Stromal cell of bone marrow (primary cell): ENCODE data around the gene BMPR2.
"Not testable (repeated sequence)": the region's sequence is repeated elsewhere in the genome, so short reads cannot be mapped to it uniquely, and the experiment has no call there.

Experiments
- DNase-seq: peaks from one replicate; pipeline ENCODE4 v3.0.0-alpha.2; 2012; ENCODE audit warnings: low read depth

The BMPR2 gene

GRCh38 chr2:202452744-202453143 lies 76.6 kb downstream of the BMPR2 start:
- DNase-seq: no peak

DNA sequence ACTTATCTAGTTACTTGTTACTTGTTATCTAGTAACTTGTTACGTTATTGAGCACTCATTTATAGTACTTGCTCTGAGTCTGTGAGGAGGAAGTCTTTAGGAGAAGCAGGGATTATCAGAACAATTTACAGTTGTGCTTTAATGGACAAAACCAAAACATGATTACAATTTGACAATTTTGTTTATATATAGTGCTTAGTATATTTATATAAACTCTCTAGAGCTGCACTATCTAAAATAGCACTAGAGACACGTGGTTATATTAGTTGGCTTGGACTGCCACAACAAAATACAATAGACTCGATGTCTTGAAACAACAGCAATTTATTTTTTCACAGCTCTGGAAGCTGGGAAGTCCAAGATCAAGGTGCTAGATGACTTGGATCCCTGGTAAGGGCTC lies 78.4 kb downstream of the BMPR2 start:
- DNase-seq: no peak

GRCh38 chr2:202455114-202455513 lies 79.0 kb downstream of the BMPR2 start:
- no peak for DNase-seq

DNA sequence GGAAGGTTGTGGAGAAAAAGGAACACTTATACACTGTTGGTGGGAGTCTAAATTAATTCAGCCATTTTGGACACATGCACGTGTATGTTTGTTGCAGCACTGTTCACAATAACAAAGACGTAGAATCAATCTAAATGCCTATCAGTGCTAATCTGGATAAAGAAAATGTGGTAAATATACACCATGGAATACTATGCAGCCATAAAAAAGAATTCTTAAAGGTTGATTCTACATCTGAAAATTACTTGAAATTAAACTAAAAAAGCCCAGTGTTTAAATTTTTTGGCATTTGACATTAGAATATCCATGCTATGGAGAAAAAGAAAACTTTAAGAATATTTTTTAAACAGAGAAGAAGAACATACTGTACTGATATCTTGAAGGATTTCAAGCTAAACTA lies 84.0 kb downstream of the BMPR2 start:
- no peak for DNase-seq

GRCh38 chr2:202479090-202479489 lies 103.0 kb downstream of the BMPR2 start:
- DNase-seq: no peak

DNA sequence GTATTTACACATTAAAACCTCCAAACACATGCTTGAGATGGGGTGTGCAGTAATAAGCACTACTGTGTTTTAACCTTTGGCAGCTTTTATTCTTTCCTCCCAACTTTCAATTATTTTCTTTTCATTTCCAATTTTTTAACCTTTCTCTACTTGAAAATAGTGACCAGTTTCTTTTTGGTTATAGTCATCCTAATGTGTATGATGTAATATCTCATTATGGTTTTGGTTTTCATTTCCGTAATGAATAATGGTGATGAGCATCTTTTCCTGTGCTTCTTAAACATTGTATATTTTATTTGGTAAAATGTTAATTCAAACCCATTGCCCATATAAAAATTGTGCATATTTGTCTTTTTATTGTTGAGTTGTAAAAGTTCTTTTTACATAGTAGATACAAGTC lies 103.5 kb downstream of the BMPR2 start:
- no peak for DNase-seq

GRCh38 chr2:202486351-202486750 lies 110.2 kb downstream of the BMPR2 start:
- DNase-seq: no peak

DNA sequence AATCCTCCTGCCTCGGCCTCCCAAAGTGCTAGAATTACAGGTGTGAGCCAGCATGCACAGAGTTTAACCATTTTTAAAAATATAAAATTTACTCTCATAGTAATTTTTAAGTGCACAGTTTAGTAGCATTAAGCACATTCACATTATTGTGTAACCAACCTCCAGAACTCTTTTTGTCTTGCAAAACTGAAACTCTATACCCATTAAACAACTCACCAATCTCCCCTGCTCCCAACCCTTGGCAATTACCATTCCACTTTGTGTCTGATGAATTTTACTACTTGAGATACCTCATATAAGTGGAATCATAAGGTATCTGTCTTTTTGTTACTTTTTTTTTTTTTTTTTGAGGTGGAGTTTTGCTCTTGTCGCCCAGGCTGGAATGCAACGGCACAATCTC lies 112.5 kb downstream of the BMPR2 start:
- no peak for DNase-seq

DNA sequence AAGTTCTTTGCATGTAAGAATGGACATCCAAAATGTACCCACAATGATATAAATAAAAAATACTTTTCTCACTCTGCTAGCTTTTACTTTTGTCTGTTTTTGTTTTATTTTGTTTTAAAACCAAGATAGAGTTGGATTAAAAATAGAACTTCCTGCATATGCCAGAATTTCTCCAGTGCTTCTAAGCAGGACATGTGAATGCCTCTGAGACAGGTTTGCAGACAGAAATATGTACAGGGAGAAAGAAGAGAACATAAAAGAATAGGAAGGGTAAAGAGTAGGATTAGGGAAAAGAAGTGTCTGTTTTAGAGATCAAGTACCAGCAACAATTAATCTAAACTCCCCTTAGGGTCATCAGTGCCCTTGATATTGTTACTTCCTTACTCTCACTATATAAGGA lies 114.4 kb downstream of the BMPR2 start:
- no peak for DNase-seq

DNA sequence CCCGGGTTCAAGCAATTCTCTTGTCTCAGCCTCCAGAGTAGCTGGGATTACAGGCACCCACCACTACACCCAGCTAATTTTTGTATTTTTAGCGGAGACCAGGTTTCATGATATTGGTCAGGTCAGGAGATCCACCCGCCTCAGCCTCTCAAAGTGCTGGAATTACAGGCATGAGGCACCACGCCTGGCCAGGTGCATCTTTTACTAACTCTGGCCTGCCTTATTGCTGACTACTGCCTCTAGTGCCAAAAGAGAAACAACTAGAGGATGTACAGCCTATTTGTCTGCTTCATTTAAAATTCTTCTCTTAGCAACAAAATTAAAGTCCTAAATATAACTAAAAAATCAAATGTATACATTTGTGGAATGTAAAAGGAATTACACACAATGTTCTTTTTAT lies 115.4 kb downstream of the BMPR2 start:
- DNase-seq: no peak

DNA sequence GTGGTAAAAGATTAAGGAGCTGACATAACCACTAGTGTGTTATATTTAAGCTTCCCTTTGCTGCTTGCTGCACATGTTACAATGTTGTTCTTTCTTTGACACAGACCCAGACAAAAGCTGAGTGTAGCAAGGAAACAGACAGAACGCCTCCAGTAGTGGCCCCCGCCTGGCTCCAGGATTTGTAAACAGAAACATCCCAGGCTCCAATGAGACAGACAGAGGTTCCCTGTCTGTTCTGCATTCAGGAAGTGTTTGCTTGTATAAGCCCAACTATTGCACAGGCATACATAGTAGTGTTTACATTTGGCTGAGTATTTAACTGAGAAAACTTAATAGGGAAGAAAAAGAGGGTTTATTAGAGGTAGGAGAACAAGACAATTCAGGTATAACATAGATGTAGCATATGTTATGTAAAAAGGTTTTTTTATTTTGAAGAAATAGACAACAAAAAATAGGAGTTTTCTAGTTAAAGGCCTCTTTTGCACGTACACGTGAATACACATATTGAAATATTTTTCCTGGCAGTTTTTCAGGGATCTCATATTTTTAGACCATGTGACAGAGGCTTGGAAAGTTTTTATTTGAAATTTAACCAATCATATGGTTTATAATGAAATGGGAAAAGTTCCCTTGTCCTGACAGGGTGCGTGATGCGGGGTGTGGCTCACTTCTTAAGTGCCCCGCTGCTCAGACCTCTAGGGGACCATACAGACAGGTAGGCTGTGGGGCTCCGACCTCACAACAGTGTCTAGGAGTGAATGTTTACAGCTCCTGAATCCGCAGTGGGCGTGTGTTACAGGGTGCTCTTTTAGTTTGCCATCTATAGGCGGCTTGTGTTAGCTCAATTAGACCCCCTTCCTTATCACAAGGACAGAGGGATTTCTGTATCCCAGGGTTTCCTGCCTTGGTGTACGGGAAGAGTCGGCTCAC lies 118.4 kb downstream of the BMPR2 start:
- DNase-seq: no peak

GRCh38 chr2:202495230-202495604 lies 119.1 kb downstream of the BMPR2 start:
- no peak for DNase-seq

DNA sequence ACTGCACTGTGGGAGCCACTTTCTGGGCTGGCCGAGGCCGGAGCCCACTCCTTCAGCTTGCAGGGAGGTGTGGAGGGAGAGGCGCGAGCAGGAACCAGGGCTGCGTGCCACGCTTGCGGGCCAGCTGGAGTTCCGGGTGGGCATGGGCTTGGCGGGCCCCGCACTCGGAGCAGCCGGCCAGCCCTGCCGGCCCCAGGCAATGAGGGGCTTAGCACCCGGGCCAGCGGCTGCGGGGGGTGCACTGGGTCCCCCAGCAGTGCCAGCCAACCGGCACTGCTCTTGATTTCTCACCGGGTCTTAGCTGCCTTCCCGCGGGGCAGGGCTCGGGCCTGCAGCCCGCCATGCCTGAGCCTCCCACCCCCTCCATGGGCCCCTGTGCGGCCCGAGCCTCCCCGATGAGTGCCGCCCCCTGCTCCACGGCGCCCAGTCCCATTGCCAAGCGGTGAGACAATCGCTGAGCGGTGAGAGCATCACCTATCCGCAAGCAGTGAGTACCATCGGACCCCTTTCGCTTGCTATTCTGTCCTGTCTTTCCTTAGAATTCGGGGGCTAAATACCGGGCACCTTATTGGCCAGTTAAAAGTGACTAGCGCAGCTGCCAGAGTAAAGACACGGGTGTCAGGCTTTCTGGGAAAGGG lies 120.8 kb downstream of the BMPR2 start:
- DNase-seq: not testable (repeated sequence)

DNA sequence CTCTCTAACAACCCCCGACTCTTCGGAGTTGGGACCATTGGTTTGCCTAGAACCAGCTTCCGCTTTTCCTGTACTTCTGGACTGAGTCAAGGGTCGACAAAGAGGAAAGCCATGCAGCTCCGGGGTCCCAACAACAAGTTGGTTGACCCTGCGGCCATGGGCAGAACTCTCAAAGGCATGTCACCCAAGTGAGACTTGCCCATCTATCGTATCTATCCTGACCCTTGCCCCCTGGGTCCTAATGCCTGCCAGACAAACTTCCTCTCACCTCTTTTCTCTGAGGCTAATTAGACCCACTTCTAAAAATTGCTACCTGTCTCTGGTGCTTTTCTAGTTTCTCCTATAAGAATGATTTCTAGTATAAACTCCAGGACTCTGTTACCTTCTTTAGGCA lies 121.3 kb downstream of the BMPR2 start:
- DNase-seq: not testable (repeated sequence)

GRCh38 chr2:202499841-202500240 lies 123.7 kb downstream of the BMPR2 start:
- DNase-seq: not testable (repeated sequence)

DNA sequence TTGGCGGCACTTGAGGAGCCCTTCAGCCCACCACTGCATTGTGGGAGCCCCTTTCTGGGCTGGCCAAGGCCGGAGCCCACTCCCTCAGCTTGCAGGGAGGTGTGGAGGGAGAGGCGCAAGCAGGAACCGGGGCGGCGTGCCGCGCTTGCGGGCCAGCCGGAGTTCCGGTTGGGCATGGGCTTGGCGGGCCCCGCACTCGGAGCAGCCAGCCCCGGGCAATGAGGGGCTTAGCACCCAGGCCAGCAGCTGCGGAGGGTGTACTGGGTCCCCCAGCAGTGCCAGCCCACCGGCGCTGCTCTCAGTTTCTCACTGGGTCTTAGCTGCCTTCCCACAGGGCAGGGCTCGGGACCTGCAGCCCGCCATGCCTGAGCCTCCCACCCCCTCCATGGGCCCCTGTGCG lies 127.1 kb downstream of the BMPR2 start:
- not testable (repeated sequence) for DNase-seq

DNA sequence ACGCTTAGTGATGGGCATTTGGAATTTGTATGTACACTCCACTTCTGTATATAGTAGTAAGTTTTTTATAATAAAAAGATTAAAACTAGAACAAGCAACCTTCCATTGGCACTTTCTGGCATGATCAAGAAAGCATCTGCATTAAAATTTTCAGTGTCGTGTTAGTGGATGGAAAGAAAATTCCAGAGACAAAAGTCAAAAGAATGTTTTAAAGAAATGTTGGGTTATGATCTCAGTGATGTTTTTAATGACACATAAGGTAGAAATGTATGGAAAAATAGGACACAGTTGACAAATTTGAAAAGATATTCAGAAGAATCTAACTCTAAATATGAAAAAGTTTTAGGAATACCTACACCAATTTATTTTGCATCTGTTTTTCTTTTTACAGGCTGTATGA lies 132.6 kb downstream of the BMPR2 start:
- no peak for DNase-seq

DNA sequence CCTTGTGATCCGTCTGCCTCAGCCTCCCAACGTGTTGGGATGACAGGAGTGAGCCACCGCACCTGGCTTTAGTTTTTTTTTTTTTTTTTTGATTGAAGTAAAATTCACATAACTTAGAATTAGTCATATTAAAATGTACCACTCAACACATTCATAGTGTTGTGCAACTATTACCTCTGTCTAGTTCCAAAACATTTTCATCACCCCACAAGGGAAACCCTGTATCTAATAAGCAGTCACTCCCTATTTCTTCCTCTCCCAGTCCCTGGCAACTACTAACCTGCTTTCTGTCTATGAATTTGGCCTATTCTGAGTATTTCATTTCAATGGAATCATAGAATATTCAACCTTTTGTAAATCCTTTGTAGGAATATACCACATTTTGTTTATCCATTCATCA lies 134.8 kb downstream of the BMPR2 start:
- no peak for DNase-seq

DNA sequence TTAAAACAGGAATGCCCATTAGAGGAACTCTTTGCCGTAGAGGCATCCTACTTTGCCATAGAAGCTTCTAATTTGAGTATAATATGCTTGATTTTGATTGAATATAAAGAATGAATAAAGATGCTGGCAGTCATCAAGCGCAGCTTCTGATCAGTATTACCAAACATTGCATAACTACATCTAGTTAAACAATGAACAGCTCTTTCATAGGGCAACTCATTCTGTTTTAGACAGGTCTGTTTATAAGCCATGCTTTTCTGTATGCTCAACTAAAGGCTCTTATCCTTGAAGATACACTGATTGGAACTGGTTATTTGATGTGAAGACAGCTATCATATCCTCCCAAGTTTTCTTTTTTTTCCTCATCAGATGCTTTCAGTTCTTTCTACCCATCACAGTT lies 136.0 kb downstream of the BMPR2 start:
- no peak for DNase-seq

DNA sequence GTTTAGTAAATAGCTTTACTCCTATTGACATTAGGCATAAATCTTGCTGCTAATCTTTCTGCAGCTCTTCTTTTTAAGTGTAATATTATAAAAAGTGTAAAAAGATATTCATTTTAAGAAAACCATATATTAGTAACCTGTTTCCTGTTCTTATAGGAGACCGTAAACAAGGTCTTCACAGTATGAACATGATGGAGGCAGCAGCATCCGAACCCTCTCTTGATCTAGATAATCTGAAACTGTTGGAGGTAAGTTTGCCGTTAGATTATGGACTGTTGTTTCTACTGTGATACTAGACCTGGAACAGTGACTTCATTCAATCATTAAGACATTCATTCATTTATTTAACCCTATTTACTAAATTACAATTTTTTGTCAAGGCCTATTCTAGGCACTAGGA lies 138.6 kb downstream of the BMPR2 start:
- no peak for DNase-seq

DNA sequence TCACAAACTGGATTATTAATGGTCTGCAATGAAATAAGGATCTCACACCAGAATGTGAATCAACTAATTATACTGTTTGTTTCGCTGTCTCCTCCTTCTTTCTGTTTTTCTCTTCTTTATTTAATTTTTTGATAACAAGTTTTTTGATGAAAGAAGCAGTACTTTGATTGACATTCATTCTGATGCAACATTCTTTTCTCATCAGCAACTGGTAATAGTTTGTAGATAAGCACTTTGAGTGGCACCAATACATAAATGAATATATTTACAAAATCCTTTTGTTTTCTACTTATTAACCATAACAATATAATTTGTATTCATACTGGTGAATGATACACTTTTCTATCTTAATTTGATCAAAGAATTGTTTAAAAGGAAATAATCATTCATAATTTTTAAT lies 143.3 kb downstream of the BMPR2 start:
- no peak for DNase-seq

DNA sequence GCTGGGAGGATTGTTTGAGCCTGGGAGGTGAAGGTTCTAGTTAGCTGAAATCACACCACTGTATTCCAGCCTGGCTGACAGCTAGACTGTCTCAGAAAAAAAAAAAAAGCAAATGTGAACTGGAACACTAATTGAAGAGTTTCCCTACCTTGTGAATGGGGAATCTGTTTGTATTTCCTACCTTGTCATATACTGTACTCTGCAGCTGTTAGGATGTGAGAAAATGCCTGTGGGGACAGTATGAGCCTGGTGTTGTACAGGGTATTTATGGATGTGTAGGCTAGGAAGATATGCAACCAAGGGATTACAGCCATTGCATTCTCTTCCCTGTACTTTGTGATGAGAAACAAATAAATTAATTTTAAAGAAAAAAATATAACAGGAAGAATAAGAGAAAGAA lies 145.3 kb downstream of the BMPR2 start:
- no peak for DNase-seq

- DNase-seq: peak; percentile 15
These were observed 153.3 kb downstream of the BMPR2 start for GRCh38 chr2:202529389-202529788.

DNA sequence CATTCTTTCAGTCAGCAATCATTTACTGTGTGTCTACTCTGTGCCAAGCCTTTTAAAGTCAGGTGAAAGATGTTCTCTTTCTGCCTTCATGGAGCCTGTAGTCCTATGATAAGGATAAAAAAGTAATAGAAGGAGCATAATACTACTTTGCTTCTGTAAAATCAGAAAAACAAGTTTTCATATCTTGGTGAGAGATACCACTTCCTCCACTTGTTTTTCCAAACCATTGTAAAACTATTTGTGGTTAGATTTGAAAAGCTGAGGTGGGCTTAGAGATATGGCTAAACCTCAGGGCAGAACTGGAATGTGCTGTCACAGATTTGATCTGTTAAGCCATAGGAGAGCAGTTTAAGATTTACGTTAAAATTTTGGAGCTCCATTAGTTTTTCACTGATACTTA lies 153.9 kb downstream of the BMPR2 start:
- DNase-seq: no peak
